HG03354 (cell line): ENCODE data around the gene RSPO3.
"Not testable (repeated sequence)": the region's sequence is repeated elsewhere in the genome, so short reads cannot be mapped to it uniquely, and the experiment has no call there.

Source experiments
- ATAC-seq: cut with Tn5 transposase; IDR thresholded peaks from one replicate; pipeline ENCODE4 v1.9.1; 2021; ENCODE audit warnings: mild to moderate bottlenecking; ENCODE audit not compliant: unreplicated experiment, poor library complexity, severe bottlenecking

RSPO3 gene, protein sequence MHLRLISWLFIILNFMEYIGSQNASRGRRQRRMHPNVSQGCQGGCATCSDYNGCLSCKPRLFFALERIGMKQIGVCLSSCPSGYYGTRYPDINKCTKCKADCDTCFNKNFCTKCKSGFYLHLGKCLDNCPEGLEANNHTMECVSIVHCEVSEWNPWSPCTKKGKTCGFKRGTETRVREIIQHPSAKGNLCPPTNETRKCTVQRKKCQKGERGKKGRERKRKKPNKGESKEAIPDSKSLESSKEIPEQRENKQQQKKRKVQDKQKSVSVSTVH

DNA sequence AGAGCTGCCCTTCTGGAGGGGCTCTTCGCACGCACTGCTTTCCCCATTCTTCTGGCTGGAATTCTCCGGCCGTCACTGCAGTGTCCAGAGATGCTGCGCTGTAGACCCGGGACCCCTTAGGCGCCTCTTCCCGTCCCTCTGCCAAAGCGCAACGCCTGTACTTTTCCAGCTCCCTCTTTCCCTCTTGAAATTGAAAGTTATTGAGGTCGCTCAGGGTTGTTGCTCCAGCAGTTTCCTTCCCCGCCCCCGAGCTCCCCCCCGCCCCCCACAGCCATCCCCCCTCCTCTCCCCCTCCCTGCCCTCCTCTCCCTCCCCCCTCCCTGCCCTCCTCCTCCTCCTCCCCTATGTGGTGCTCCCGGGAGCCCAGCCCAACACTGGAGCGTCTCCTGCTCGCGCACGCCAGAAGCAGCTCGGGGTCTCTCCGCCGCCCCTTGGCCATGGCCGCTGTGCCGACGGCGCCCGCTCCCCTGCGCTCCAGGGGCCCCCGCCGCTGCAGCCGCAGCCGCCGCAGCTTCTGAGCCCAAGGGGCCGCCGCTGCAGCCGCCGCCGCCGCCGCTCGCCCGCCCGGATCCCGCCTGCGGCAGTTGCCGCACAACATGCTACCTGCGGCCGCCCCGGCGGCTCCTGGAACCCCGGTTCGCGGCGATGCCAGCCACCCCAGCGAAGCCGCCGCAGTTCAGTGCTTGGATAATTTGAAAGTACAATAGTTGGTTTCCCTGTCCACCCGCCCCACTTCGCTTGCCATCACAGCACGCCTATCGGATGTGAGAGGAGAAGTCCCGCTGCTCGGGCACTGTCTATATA lies at the start of gene RSPO3:
TSS of gene RSPO3 (plus strand) at position 374 of the 804 bp plus-strand sequence. CDS start 522 bp downstream, outside the sequence.
- ATAC-seq: peak; percentile 27

DNA sequence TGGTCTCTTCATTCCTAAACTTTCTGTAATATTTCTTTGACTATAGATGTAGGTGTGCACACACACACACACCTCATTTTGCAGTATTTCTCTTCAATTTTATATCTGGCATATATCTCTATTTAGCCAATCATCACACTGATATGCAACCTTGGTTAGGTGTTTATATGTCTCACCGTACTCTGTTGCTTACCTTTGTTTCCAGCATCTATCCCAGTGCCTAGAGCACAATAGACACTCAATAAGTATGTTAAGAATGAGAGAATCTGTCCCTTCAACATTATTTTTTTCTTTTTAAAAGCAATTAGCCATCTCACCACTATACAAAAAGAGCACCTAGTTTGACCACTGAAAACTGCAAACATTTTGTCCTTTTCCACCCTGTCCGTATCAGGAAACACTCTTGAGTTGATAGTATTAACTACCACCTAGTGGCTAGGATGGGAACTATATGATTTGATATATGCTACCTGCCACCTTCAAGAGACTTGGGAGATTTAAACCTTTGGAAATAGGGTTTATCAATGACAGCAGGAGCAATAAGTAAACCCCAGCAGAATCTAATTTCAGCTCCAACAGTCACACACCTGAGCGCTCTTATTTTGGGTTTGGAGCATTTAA lies 48.7 kb upstream of the RSPO3 start:
- peak; percentile 61 for ATAC-seq

DNA sequence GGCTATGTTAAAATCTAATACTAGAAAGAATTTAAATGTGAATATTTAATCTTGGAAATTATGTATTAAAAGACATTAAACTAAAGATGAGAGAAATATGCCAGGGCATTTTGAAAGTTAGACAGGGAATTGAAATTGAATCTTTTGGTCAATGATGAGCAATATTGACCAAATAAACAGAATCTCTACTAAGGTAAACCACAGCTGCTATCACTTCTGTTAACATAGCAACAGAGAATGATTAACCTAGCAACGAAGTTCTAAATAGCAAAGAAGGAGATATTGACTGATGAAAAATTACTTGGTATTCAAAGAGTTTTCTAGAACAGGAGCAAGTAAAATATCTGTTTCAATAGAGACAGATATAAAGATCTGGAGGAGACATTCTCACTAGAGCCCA lies 45.2 kb upstream of the RSPO3 start:
- peak; percentile 89 for ATAC-seq

DNA sequence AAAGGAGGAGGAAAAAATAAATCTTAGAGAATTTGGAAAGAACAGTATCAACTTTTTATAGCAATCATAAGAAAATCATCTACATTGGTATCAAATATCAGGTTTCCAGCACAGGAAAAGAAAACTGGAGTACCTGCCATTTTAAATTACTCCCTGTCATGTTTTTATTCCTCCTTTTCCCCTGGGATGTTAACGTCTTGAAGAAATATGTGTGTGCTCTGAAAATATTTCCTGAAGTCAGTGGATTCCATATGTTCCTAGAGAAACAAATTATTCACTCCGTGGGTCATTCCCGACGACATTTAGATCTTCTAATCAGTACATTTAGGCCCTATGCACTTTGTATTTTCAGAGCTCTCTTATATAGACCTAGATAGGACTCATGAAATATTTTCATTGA lies 42.0 kb upstream of the RSPO3 start:
- no peak for ATAC-seq

DNA sequence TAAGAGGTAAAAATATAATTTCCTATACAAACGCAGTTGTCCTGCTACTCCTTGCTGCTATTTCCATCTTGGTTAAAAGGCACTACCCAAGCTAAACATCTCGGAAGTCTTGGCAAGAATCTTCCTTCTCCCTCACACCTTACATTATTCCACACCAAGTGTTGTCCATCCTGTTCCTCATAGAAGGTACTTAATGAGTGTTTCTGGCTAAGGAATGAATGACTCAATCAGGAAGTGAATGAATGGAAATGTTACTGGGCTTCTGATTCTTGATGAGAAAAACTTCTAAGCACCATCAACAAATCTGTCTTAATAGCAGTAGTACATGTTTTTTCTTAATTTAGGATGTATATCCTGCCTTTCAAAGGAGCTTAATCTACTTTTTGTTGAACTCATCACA lies 40.6 kb upstream of the RSPO3 start:
- ATAC-seq: no peak

DNA sequence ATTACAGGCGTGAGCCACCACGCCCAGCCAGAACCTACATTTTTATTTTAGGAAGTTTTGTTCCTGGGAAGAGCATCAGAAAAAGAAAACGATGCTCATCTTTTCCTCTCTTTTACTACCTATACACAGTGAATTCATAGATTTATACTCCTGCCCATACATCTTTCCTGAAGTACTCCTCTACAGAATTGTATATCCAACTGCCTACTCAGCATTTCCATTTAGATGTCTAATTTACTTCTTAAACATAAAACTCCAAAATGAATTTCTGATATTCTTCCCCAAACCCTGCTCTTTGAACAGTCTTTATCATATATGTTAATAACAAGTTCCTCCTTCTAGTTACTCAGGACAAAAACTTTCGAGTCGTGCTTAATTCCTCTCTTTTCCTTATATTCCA lies 39.8 kb upstream of the RSPO3 start:
- no peak for ATAC-seq

DNA sequence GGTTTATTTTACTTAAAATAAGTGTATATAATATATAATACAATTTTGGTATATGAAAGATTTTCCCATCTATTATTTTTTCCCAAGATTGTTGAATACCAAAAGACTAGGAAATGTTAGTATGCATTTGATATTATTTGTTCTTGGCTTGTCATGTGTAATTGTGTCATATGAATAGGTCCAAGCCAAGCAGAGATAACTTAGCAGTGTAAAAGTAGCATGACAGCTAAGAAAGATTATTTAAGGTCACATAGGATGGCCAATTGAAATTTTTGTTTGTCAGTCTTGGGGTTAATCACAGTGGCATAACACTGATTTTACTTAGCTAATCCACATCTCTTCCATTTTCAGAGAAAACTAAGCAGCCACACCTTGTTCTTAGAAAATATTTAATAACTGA lies 38.8 kb upstream of the RSPO3 start:
- no peak for ATAC-seq

DNA sequence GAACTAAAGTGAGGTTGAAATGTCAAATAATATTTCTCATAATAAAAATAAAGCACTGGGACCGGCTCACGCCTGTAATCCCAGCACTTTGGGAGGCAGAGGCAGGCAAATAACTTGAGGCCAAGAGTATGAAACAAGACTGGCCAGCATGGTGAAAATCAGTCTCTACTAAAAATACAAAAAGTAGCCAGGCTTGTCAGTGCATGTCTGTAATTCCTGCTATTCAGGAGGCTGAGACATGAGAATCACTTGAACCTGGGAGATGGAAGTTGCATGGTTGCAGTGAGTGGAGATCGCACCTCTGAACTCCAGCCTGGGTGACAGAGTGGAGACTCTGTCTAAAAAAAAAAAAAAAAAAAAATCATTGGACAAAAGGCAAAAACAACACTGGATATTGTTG lies 38.4 kb upstream of the RSPO3 start:
- ATAC-seq: no peak

DNA sequence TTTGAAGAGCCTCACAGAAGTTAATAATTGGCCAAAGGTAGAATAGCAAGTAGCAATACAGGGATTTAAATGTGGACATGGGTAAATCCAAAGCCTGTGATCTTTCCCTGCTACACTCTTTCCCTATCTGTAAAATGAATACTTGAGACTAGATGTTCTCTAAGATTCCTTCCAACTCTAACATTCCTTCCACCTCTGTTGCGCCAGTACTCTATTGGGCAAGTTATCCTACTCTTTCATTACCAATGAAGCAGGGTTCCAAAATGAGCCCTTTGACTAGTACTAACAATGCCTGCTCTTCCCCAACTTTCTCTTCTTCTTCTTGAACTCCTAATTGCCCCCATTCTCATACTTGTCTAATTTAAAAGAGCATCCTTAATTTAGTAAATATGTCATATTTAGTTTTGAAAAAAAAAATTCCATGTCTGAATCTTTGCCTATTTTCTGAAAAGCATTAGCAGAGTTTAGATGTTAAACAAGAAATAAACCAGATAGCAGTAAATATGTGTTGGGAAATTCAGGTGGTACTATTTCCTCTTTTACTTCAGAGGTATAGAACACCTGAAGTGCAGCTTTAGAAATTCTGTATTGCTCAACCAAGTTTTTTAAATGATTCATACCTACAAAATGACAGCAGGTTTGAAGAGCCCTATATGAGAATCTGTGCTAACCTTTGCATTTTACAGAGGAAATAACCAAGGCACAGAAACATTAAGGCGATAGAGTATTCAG lies 35.1 kb upstream of the RSPO3 start:
- ATAC-seq: no peak

DNA sequence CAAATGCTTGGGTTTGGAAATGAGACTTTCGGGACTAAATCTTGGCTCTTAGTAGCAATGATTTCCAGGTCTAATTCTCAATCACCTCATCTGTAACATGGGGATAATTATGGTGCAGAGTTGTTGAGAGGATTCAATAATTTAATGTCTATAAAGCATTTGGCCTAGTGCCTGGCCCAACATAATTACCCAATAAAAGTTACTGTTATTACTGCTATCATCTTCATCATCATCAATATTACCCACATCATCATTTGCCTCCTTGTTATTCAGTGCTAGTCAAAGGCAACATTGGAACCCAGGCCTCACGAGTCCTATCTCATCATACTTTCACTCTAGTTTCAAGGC lies 34.5 kb upstream of the RSPO3 start:
- no peak for ATAC-seq

DNA sequence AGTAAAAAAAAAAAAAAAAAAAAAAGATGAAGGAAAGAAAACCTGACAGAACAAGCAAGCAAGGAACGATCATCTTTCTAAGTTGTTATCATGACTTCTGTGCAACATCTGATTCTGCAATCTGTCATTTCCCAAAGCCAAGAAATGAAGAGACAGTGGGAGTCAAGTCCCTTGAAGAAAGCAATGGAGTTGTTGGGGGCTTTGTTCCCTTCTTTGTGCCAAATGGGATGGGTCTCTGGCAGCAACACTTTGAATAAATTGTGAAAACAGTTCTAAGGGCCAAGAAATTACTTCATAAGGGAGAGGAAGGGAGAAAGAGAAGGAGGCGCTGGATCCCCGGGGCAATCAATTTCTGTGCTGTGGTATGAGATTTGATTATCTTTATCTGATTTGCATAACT lies 33.3 kb upstream of the RSPO3 start:
- ATAC-seq: no peak

DNA sequence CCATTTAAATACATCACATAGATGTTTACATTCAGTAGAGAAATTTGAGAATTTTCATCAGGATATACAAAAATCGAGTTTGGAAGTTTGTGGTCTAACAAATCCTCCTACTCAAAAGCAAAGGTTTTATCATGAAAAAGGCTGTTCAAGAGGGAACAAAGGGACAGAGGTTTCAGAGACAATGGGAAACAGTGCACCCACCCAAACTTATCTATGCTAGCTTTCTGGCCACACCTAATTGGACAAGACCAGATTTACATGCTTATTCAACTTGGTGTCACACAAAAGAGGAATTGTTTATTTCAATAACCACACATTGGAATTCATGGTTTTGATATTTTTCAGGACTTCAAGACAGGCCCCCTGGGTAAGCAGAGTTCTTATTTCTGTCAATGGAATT lies 28.4 kb upstream of the RSPO3 start:
- ATAC-seq: no peak

DNA sequence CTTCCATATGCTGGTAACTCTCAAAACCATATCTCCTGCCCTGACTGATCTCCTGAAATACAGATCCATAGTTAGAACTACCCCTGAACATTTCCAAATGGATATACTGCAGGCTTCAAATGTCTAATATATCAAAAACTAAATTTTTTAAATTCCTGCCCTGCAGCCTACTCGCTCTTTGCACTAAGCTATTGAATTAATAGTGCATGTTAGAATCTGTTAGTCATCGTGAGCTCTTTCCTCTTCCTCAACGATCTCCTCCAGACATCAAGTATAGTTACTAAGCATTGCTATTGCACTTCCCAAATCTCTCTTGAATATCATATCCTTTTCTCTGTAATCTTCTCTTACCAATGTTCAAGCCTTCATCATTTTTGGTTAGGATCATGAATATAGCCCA lies 26.0 kb upstream of the RSPO3 start:
- no peak for ATAC-seq

DNA sequence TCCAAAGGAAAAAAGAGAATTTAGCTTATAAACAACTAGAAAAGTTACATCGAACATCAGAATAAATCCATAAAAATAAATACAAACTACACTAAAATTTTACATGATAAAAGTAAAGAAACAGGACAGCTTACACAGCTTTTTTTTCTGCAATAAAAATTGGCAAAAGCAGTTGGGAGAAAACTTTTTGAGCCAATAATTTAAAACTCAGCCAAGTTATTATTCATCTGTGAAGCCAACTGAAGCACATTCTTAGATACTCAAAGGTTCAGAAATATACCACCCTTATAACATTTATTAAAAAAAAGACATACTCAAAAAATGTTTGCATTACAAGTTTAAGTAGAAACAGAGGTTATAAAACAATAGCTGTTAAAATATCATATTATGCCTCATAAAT lies 23.7 kb upstream of the RSPO3 start:
- ATAC-seq: no peak

DNA sequence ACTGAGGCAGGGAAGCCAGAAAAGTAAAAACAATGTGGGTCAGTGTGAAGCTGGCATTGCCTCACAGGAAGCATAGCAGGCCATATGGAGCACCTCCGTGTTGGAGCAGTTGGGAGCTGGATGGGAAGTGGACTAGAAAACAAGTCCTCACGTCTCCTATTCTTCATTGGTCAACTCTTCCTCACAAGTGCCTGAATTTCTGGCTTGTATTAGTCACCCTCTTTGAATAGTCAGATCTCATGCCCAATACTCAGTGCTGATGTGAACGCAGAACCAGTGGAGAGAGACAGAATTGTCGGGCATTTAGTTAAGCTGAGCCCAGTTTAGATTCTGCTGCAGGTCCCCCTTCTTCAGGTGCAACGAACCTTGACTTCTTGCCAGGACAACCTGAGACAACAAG lies 22.3 kb upstream of the RSPO3 start:
- no peak for ATAC-seq

DNA sequence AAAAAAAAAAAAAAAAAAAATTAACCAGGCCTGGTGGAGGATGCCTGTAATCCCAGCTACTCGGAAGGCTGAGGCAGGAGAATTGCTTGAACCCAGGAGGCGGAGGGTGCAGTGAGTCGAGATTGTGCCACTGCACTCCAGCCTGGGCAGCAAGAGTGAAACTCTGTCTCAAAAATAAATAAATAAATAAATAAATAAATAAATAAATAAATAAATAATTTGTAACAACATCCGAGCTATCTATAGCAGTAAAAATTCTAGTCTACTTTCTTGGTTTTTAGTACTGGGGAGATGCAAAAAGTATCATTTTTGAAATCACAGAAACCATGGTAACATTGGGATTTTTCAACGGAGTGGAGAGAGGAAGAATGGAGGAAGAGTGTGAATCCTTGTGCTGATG lies 21.0 kb upstream of the RSPO3 start:
- not testable (repeated sequence) for ATAC-seq

DNA sequence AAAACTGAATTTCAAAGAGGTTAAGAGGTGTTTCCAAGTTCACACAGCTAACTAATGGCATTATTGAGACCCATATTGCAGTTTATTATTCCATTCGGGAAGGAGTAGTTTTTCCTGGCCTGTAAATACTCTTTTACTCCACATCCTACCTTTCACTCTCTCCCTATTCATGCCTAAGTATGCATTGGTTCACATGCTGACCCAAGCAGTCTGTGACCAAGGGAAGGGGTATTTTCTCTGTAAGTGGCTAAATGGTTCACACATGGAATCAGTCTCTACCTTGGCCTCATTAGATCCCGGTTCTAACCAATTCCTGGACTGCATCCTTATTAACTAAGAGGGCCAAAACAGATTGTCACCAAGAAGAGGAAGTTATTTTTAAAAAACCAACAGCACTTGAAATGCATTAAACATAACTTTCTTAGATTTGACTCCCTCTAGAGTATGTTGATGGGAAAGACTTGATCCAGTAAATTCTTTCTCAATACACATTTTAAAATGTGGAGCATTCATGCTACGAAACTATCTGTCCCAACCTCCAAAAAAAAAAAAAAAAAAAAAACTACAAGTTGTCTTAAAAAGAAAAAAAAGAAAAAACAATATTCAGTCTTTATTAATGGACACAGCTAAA lies 17.8 kb upstream of the RSPO3 start:
- no peak for ATAC-seq

DNA sequence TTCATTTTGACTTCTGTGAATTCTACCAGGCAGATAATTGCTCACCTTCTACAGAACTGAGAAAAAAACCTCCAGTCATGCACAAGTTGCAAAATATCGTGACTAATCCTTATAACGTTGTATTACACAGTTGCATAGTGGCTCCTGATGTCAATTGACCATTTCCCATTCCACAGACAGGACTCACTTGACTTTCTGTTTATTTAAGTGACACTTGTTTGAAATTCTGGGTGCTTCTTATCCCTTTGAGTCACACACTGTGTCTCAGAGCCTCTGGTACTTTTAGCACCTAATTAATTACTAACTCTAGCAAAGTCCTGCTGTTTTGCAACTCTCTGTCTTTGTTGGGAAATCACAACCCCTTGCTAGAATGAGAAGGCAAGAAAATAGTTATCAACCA lies 16.2 kb upstream of the RSPO3 start:
- ATAC-seq: no peak

DNA sequence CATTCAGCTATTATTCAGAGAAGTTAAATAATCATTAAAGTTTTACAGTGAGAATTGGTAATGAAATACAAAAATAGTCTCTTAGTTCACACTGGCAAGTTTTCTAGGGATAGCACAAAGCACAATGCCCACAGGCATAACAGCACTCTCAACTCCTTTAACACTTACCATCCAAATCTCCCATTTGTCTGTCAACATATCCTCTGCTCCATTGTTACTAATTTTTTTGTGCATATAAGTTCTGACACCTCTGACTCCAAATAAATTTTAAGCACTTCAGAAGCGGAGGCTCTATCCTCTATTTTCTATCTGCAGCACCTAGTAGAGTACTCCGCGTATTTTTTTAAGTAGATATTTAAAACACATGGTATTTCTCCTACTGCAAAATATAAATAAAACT lies 15.6 kb upstream of the RSPO3 start:
- ATAC-seq: no peak

DNA sequence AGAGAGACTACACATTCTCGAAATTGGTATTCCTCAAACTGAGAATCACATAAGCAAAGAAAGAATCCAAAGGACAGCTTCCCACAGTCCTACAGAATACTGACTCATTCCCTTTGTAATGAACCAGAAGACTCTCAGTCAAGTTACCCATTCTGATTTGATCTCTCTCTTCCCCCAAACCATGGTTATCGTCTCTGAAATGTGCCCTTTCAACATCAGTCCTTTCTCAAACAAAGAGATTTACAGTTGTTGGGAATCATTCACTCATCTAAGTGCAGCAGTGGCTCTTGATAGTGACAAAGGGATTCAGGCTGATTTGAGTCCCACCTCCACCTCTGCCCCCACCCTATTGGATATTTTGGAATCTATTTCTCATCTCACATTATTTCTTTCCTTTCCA lies 15.0 kb upstream of the RSPO3 start:
- ATAC-seq: no peak
